HepG2 (cell line): Measurements from ENCODE around the gene SLCO2A1.

Experiments used
- SMAD9 ChIP-seq: sonication (generic); formaldehyde crosslinking; IDR thresholded peaks from 2 replicates; pipeline ENCODE4 v1.5.1; 2020; ENCODE audit warnings: mild to moderate bottlenecking, missing genetic modification reagents
- TF ChIP-seq, protein P1 (sequence below): sonication (generic); formaldehyde crosslinking; IDR thresholded peaks from 2 replicates; pipeline ENCODE4 v1.4.0; 2020; ENCODE audit warnings: mild to moderate bottlenecking, missing genetic modification reagents

DNA sequence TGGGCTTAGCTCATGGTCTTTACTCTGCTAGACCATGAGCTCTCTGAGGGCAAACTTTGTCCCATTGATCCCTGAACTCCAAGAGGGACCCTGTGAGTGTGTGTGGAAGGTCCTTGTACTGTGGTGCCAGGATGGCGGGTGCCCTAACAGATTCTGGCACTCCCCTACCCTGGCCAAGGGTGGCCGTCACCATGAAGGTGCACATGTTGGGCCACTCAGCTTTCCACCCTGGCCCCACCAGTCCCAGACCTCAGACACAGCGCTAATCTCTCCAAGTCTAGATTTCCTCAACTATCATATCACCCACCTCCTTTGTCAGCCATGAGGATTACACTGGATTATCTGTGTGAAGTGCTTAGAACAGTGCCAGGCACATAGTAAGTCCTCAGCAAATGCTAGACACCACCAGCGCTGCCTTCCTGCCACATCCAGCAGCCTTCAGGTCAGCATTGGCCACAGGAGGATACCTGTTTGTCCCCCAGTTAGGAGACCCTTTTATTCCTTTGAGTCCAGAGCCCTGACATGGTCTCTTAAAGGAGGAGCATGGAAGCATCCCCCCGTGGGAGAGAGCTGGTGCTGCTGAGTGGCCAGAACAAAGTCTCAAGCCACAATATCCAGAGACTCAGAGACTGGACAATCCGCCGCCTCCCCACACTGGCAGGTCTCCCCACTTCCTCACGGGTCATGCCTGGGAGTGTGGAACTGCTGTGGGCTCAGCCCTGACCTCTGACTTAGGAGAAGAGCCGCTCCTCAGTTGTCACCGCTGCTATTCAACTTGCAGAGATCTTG, 44.5 kb upstream of the SLCO2A1 start:
- TF ChIP-seq SMAD9 (CRISPR knock-in tag): no peak
- TF ChIP-seq, protein P1, sequence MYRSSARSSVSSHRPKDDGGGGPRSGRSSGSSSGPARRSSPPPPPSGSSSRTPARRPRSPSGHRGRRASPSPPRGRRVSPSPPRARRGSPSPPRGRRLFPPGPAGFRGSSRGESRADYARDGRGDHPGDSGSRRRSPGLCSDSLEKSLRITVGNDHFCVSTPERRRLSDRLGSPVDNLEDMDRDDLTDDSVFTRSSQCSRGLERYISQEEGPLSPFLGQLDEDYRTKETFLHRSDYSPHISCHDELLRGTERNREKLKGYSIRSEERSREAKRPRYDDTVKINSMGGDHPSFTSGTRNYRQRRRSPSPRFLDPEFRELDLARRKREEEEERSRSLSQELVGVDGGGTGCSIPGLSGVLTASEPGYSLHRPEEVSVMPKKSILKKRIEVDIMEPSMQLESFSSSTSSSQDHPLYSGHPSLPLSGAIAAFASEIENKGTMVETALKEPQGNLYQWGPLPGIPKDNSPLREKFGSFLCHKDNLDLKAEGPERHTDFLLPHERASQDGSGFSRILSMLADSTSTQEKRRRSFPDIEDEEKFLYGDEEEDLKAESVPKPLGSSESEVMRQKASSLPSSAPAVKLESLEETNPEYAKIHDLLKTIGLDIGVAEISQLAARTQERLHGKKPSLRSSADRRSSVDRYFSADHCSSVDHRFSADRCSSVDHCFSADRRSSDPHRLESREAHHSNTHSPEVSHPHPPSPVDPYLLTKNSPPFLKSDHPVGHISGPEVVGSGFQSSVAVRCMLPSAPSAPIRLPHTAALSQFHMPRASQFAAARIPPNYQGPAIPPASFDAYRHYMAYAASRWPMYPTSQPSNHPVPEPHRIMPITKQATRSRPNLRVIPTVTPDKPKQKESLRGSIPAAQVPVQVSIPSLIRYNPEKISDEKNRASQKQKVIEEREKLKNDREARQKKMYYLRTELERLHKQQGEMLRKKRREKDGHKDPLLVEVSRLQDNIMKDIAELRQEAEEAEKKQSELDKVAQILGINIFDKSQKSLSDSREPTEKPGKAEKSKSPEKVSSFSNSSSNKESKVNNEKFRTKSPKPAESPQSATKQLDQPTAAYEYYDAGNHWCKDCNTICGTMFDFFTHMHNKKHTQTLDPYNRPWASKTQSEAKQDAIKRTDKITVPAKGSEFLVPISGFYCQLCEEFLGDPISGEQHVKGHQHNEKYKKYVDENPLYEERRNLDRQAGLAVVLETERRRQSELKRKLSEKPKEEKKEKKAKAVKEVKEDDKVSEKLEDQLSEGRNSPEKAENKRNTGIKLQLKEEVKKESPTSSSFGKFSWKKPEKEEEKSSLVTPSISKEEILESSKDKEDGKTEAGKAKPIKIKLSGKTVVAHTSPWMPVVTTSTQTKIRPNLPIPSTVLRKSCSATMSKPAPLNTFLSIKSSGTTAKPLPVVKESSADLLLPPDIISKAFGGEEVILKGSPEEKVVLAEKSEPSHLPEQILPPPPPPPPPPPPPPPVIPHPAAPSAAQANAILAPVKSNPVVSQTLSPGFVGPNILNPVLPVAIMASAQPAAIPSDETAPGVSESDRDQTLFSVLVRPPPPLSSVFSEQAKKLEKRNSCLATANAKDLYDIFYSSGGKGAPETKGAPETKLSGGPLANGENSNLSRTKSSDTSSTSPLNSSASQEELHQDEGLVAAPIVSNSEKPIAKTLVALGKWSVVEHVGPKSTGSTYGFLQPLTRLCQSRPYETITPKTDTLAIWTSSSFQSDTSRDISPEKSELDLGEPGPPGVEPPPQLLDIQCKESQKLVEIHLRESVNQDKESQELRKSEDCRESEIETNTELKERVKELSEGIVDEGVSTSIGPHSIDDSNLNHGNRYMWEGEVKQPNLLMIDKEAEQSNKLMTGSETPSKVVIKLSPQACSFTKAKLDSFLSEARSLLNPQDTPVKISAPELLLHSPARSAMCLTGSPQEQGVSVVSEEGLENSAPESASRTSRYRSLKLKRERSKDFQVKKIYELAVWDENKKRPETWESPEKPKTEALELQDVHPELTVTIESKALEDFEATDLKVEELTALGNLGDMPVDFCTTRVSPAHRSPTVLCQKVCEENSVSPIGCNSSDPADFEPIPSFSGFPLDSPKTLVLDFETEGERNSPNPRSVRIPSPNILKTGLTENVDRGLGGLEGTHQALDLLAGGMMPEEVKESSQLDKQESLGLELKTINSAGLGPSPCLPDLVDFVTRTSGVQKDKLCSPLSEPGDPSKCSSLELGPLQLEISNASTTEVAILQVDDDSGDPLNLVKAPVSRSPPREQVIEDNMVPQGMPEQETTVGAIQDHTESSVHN (CRISPR knock-in tag): no peak
